Thyroid gland (tissue), 4 donors: Measurements from ENCODE around the gene CIDEA. TPM values are rescaled to one million over a fixed set of nuclear protein-coding genes. Genes with fewer than 3 reads are reported as not detected.

ENCODE experiments used
- DNase-seq, 2 donors: peaks; one replicate each; pipeline ENCODE4 v3.0.0-alpha.2; 2019
- H3K27ac ChIP-seq, 3 donors: fragments of 200-600 bp; sonication (generic); 1 replicate in 2 of 3; 2 replicates in 1 of 3; pipeline ENCODE4 v1.5.1; 2016 to 2019; ENCODE audit warnings: mild to moderate bottlenecking in 1 of 3, moderate library complexity in 1 of 3
- H3K27me3 ChIP-seq: fragments of 200-600 bp; sonication (generic); one replicate; pipeline ENCODE4 v1.5.1; 2019
- H3K36me3 ChIP-seq, 2 donors: fragments of 200-600 bp; sonication (generic); one replicate each; pipeline ENCODE4 v1.5.1; 2016 to 2019
- H3K4me1 ChIP-seq, 2 donors: fragments of 200-600 bp; sonication (generic); one replicate each; pipeline ENCODE4 v1.5.1; 2017 to 2019
- H3K4me3 ChIP-seq, 3 donors: fragments of 200-600 bp; sonication (generic); replicated peaks in 1 of 3; 1 replicate in 2 of 3; 2 replicates in 1 of 3; pipeline ENCODE4 v1.5.1; 2016; ENCODE audit warnings: mild to moderate bottlenecking in 1 of 3
- H3K9me3 ChIP-seq: fragments of 200-600 bp; sonication (generic); one replicate; pipeline ENCODE4 v1.5.1; 2017
- CTCF ChIP-seq, 6 experiments: fragments of 200-600 bp in 3 of 6; fragments of 450-650 bp in 3 of 6; sonication (generic) in 3 of 6; IDR thresholded peaks; one replicate each; pipeline ENCODE4 v1.5.1; 2016 to 2019; ENCODE audit warnings: antibody characterized with exemption in 6 of 6, mild to moderate bottlenecking in 2 of 6, inconsistent platforms in 1 of 6, moderate library complexity in 1 of 6
- POLR2A ChIP-seq, 2 donors: fragments of 450-650 bp; IDR thresholded peaks; one replicate each; pipeline ENCODE4 v1.6.1; 2017; ENCODE audit warnings: antibody characterized with exemption in 2 of 2, mild to moderate bottlenecking in 2 of 2, moderate library complexity in 1 of 2
- WGBS, 2 donors: methylation state at CpG; one replicate each; pipeline ENCODE4 v1.1.5; 2017; 5-methylcytosine and 5-hydroxymethylcytosine counted together
- intact Hi-C: fragments of 100-400 bp; cut with DNase I; formaldehyde crosslinking; loops from one replicate; pipeline ENCODE4 v1.15.1; 2023
- total RNA-seq, 4 donors: library from RNA; depleted of rRNA; stranded (reverse); fragments of >200 nt; gene quantifications; one replicate each; pipeline ENCODE4 v1.2.3, GENCODE V29; 2016

Gene CIDEA
- total RNA-seq, 4 donors from 2014 or later = 0.67 TPM; not detected in 3

DNA sequence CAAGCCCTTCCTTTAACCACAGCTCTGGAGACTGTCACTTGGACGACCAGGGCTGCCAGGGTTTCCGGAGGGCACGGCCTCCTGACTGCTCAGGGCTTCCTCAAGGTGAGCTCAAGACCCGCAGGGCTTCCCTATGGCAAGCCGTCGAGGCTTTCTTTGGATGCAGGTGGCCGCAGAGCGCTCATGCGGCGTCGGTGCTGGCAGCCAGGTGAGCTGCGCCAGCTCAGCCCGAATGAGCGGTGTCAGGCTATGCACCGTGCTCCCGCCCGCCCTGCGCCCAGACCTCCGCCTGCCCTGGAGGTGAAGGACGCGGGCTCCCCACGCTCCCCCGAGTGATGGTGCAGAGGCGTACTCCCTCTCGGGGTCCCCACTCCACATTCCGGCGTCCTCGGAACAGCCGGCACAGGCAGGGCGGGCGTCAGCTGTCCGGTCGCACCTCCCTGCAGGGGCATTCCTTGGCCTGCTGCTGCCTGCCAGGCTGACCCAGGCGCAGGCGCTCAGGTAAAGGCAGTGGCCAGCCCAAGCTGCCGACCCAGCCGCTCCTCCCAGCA, 33.0 kb downstream of the CIDEA start:
- DNase-seq = peak; percentile 59 to 62
- Histone ChIP-seq H3K27me3 (no peaks in the 10 kb centered on the region), H3K9me3 (no peaks in the 10 kb centered on the region), H3K36me3 (no peaks in the 10 kb centered on the region), H3K27ac (peak overlapping the region; percentile 25 to 67 (median 41)), H3K4me3 (peak overlapping the region in 1 of 3 donors; percentile 32), H3K4me1 (peaks cover 10 to 11% of the 10 kb centered on the region in 2 donors)
- WGBS, 2 donors = 16 to 34% methylated on average over 26 to 29 of the region's 37 CpGs
- intact Hi-C loops = no loop called here
- TF ChIP-seq CTCF (IDR thresholded peaks at IDR 0.05) (no peak), POLR2A (IDR thresholded peaks at IDR 0.05) (no peak)

DNA sequence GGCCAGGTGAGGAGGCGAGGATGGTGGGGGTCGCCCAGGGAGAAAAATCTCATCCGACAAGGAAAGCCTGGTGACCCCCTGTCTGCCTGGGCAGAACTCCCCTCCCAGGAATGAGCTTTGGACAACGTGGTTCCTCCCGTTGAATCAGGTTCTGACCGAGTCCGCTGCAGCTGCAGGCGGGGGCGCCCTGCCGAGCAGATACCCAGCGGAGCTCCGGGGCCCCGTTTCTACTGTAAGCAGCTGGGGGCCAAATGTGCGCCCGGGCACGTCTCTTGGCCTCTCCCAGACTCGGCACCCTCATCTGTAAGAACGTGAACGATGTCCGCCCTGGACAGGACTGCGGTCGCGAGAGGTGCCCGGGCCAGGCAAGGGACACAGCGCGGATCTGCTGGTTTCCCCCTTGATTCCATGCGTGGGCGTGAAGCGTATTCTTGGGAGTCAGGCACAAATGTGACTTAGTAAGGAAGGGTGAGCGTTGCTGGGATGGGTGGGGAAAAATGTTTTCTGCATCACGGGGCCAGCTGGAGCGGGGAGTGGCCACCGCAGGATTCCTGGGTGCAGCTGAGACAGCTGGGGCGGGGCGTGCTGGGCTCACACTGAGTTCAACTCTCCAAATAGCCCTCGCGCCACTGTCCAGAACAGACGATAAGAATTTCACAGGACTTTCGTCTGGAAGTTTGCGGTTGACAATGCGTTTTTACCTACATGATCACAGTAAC, 33.7 kb downstream of the CIDEA start:
- TF ChIP-seq CTCF (IDR thresholded peaks at IDR 0.05) (no peak), POLR2A (IDR thresholded peaks at IDR 0.05) (peak in 1 of 2 donors; percentile 62)
- peak; percentile 84 to 87 for DNase-seq
- no peaks in the 10 kb centered on the region for H3K27me3 ChIP-seq
- H3K9me3 ChIP-seq = no peaks in the 10 kb centered on the region
- 3 to 7% methylated on average over 8 to 22 of the region's 41 CpGs for WGBS, 2 donors
- peak overlapping the region; percentile 25 to 67 (median 41) for H3K27ac ChIP-seq
- H3K4me1 ChIP-seq = peaks cover 10 to 11% of the 10 kb centered on the region in 2 donors
- peak overlapping the region in 2 of 3 donors; percentile 26 to 32 for H3K4me3 ChIP-seq
- no peaks in the 10 kb centered on the region for H3K36me3 ChIP-seq
- intact Hi-C loops = no loop called here

- H3K27me3 ChIP-seq = no peaks in the 10 kb centered on the region
- H3K27ac ChIP-seq = peak overlapping the region; percentile 4 to 67 (median 25)
- intact Hi-C loops = no loop called here
- DNase-seq = no peak
- WGBS, 2 donors = 36 to 39% methylated on average over 8 to 10 of the region's 10 CpGs
- no peaks in the 10 kb centered on the region for H3K36me3 ChIP-seq
- no peaks in the 10 kb centered on the region for H3K9me3 ChIP-seq
- TF ChIP-seq CTCF (IDR thresholded peaks at IDR 0.05) (no peak), POLR2A (IDR thresholded peaks at IDR 0.05) (no peak)
- H3K4me3 ChIP-seq = peak overlapping the region in 1 of 3 donors; percentile 32
- peaks cover 10 to 11% of the 10 kb centered on the region in 2 donors for H3K4me1 ChIP-seq
These were observed 34.2 kb downstream of the CIDEA start for GRCh38 chr18:12288403-12288755.

DNA sequence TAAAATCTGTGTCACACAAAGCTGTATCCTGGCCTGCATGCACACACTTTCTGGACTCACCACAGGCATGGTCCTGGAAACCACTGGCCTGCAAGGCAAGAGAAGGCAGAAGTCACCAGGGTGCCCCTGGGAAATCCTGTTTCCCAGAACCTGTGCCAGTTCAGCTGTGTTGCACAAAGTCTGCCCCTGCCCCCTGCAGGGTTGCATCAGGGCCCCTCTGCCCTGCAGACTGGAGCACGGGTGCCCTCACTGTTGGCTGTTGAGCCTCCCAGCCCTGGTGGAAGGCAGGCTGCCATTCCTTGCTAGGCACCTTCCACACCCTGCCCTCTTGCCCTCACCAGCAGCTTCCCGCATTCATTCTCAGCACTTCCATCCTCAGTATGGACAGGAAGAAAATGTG, 35.9 kb downstream of the CIDEA start:
- WGBS, 2 donors = 85 to 100% methylated on average over 2 of the region's 2 CpGs
- intact Hi-C loops = no loop called here
- Histone ChIP-seq H3K4me3 (no peak overlapping the region), H3K27me3 (no peaks in the 10 kb centered on the region), H3K4me1 (peaks cover 10 to 11% of the 10 kb centered on the region in 2 donors), H3K36me3 (no peaks in the 10 kb centered on the region), H3K27ac (no peak overlapping the region), H3K9me3 (no peaks in the 10 kb centered on the region)
- DNase-seq = no peak
- no peak for TF ChIP-seq CTCF (IDR thresholded peaks at IDR 0.05)
- no peak for TF ChIP-seq POLR2A (IDR thresholded peaks at IDR 0.05)

- H3K9me3 ChIP-seq = no peaks in the 10 kb centered on the region
- no peak overlapping the region for H3K4me3 ChIP-seq
- H3K27ac ChIP-seq = no peak overlapping the region
- H3K4me1 ChIP-seq = peaks cover 10 to 11% of the 10 kb centered on the region in 2 donors
- intact Hi-C loops = no loop called here
- WGBS, 2 donors = 89 to 90% methylated on average over 6 of the region's 6 CpGs
- DNase-seq = no peak
- TF ChIP-seq CTCF (IDR thresholded peaks at IDR 0.05) (no peak), POLR2A (IDR thresholded peaks at IDR 0.05) (no peak)
- no peaks in the 10 kb centered on the region for H3K36me3 ChIP-seq
- H3K27me3 ChIP-seq = no peaks in the 10 kb centered on the region
These were observed 37.0 kb downstream of the CIDEA start for GRCh38 chr18:12291161-12291560.
